HFF-Myc (cell line): ENCODE results near the gene LHX3.

Experiments used
- DNase-seq: peaks from one replicate; pipeline ENCODE4 v3.0.0-alpha.2; 2011; ENCODE audit warnings: low read depth; ENCODE audit errors: extremely low read depth
- H3K4me3 ChIP-seq: replicated peaks from 2 replicates; pipeline ENCODE4 v1.5.1; 2011; ENCODE audit warnings: low read depth, mild to moderate bottlenecking, control low read depth, low read length
- TF ChIP-seq, protein P1 (sequence below): IDR thresholded peaks from 2 replicates; pipeline ENCODE4 v1.5.1; 2012; ENCODE audit warnings: mild to moderate bottlenecking, low read depth, low read length, control low read depth; ENCODE audit errors: missing control alignments

The LHX3 gene

DNA sequence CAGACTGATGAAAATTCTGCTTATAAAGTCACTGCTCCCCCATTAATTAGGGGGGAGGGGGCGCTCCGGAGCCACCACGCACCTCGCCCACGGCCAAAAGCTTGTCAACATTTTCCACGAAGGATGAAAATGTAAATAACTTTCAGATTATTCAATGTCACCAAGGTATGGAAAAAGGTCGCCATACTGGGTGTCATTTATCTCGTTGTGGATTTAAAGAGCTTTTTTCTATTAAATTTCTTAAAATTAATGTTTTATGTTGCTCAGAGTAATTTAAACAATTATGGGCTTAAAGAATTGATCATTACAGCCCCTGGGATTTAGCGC lies 13.0 kb downstream of the LHX3 start:
- no peak for DNase-seq
- TF ChIP-seq, protein P1, sequence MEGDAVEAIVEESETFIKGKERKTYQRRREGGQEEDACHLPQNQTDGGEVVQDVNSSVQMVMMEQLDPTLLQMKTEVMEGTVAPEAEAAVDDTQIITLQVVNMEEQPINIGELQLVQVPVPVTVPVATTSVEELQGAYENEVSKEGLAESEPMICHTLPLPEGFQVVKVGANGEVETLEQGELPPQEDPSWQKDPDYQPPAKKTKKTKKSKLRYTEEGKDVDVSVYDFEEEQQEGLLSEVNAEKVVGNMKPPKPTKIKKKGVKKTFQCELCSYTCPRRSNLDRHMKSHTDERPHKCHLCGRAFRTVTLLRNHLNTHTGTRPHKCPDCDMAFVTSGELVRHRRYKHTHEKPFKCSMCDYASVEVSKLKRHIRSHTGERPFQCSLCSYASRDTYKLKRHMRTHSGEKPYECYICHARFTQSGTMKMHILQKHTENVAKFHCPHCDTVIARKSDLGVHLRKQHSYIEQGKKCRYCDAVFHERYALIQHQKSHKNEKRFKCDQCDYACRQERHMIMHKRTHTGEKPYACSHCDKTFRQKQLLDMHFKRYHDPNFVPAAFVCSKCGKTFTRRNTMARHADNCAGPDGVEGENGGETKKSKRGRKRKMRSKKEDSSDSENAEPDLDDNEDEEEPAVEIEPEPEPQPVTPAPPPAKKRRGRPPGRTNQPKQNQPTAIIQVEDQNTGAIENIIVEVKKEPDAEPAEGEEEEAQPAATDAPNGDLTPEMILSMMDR = no peak
- no peak overlapping the region for H3K4me3 ChIP-seq

DNA sequence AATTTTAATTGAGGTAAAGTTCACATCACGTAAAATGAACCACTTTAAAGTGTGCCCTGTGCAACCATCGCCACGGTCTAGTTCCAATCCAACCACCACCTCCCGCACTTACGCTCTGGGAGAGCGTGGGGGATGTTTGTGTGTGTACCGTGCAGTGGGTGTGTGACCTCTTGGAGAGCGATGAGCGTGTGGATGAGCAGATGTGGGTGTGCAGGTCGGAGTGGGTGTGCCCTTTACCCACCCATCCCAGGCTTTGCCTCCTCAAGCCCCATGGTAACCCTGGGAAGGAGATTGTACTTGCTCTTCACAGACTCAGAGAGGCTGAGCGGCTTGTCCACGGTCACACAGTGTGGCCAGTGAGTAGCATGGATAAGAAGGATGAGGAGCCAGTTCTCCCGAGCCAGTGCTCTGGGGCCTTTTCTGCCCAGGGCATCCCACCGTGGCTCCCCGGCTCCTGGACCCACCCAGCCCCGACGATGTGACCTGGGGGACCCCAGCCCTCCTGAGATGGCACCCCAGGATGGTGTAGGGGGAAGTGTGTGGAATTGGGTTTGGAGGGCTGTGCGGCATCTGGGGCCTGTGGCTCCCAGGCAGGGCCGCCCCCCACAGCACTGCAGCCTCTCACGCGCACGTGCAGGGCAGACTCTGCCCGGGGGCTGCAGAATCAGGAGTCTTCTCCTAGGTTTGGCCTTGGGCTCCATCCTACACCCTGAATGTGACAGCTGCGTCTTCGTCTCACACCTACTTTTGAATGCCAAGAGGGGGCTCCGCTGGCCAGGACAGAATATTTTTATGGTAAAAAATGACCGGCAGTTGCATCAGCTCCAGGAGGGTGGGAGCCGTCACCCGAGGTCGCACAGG lies 13.6 kb downstream of the LHX3 start:
- no peak overlapping the region for H3K4me3 ChIP-seq
- TF ChIP-seq, protein P1 = no peak
- DNase-seq = no peak

DNA sequence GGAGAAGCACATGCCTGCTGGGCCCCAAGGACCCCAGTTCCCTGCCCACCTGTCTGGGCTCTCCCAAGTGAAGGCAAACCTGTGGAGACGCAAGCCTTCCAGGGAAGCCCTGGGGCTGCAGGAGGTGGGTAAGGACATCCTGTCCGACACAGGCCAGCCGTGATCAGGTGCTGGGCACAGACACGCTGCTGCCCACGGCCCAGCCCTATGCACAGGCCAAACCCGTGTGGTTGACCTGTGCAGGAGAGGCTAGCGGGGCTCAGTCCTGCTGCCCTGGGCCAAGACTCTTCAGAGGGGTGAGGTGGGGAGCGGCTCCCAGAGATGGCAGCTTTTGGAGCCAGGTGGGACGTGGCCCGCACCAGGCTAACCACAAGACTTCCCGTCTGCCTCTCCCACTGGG lies 14.3 kb downstream of the LHX3 start:
- H3K4me3 ChIP-seq = no peak overlapping the region
- DNase-seq = no peak
- TF ChIP-seq, protein P1 = no peak

DNA sequence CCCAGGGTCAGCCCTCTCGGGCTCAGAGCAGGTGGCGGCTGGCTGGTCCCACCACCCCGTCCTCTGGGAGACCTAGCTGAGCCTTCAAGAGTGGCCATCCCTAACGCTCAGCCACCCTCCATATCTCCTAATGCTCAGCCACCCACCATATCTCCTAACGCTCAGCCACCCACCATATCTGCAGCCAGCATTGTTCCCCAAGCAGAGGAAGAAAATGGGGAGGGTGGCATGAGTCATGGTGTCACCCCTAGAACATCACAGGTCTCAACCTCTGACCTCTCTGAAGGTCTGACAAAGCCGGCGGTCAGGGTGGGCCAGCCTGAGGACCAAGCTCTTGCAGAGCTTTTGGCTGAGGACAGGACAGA lies 14.7 kb downstream of the LHX3 start:
- no peak overlapping the region for H3K4me3 ChIP-seq
- no peak for DNase-seq
- TF ChIP-seq, protein P1 = no peak

DNA sequence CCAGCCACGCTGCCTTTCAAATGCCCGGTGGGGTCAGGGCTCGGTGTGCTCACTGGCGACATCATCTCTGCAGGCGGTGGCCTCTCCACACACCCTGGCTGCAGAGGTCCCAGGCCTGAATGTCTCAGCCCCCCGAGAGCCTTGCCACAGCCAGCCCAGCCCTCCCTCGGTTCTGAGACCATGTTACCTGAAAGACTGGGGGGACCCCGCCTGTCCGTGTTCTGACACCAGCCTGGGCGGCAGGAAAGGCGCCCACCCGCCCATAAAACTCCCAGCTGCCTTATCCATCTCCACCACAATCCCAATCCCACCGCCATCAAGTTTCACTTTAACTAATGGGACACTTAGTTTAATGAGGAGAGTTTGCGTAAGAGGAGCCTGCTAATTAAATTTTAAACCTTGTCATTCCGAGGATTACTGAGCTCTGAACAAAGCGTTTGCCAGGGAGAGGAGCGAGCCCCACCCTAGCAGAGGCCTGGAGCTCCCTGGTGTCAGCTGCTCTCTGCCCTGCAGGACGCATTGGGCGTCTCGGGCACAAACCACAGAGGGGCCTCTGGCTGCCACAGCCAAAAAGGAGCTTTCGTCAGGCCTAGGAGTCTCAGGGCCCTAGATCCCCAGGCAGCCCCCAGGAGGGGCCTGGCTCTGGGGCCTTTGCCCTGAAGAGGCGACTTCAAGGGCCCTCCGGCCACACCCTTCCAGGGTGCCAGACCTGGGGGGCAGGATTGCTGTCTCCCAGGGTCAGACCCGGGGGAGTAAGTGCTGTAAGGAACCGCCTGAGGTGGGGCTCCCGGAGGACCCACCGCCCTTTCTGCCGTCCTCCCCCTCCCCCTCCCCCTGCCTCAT lies 15.3 kb downstream of the LHX3 start:
- no peak for DNase-seq
- TF ChIP-seq, protein P1 = no peak
- no peak overlapping the region for H3K4me3 ChIP-seq

DNA sequence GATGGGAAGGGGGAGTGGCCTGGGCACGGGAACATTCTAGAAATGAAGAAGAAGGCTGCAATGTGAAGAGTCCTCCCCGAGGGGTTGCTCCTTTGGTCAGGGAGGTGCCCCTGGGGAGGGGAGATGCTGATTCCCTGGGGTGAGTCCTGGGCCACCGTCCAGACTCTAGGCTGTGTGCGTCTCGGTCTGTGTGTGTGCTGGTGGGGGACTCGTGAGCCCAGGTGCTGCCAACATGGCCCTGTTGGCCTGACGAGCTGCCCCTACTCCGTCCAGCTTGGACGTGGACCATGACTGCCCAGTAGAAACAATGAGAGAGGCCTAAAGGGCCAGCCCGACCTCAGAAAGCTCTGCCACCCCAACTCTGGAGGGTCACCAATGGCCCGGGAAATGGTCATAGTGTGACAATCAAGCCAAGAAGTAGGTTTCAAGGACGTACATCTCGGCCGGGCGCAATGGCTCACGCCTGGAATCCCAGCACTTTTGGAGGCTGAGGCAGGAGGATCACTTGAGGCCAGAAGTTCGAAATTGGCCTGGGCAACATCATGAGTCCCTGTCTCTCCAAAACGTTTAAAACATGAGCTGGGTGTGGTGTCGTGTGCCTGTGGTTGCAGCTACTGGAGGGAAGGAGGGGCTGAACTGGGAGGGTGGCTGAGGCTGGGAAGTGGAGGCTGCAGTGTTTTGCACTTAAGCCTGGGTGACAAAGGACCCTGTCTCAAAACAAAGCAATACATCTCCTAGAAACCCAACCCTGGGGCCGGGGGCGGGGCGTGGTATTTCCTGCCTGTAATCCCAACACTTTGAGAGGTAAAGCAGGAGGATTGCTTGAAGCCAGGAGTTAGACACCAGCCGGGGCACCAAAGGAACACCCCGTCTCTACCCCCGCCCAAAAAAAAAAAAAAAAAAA lies 17.0 kb downstream of the LHX3 start:
- H3K4me3 ChIP-seq = no peak overlapping the region
- no peak for DNase-seq
- TF ChIP-seq, protein P1 = no peak
